Activated CD4-positive, alpha-beta T cell treated with anti-CD3 and anti-CD28 coated beads, Interleukin-2, amount 10 ng/mL, durations not matched to agents 7 days and 5 days (primary cell): ENCODE data around the gene CCL24. TPM values are rescaled to one million over a fixed set of nuclear protein-coding genes. Genes with fewer than 3 reads are reported as not detected.
"Not testable (repeated sequence)": the region's sequence is repeated elsewhere in the genome, so short reads cannot be mapped to it uniquely, and the experiment has no call there.

Experiments used
- CTCF ChIA-PET: fragments of 350-600 bp; sonication (Branson Sonifier 250); formaldehyde crosslinking; loops from one replicate; lab custom pipeline; 2021; ENCODE audit warnings: antibody characterized with exemption; lab: Charles Lee
- POLR2A ChIA-PET: fragments of 350-600 bp; sonication (Branson Sonifier 250); formaldehyde crosslinking; loops from one replicate; lab custom pipeline; 2021; ENCODE audit warnings: antibody characterized with exemption; lab: Charles Lee
- DNase-seq: peaks from one replicate; pipeline ENCODE4 v3.0.0-alpha.2; 2020
- H3K27ac Mint-ChIP-seq: one replicate; pipeline ENCODE4 v1.8.0; 2021; ENCODE audit warnings: mild to moderate bottlenecking, moderate library complexity, mixed read lengths
- H3K27me3 Mint-ChIP-seq: one replicate; pipeline ENCODE4 v1.8.0; 2021; ENCODE audit warnings: mixed read lengths
- H3K36me3 Mint-ChIP-seq: one replicate; pipeline ENCODE4 v1.8.0; 2021; ENCODE audit warnings: low read depth, mixed read lengths
- H3K4me1 Mint-ChIP-seq: one replicate; pipeline ENCODE4 v1.8.0; 2021; ENCODE audit warnings: mixed read lengths
- H3K4me3 Mint-ChIP-seq: one replicate; pipeline ENCODE4 v1.8.0; 2021; ENCODE audit warnings: mild to moderate bottlenecking, moderate library complexity, mixed read lengths
- H3K9me3 Mint-ChIP-seq: one replicate; pipeline ENCODE4 v1.8.0; 2021; ENCODE audit warnings: mixed read lengths
- total RNA-seq, 2 experiments: library from RNA; stranded (reverse); gene quantifications; one replicate each; pipeline ENCODE4 v1.2.3, GENCODE V29; 2021

CCL24 gene
- total RNA-seq, 2 experiments from 2014 or later: not detected

DNA sequence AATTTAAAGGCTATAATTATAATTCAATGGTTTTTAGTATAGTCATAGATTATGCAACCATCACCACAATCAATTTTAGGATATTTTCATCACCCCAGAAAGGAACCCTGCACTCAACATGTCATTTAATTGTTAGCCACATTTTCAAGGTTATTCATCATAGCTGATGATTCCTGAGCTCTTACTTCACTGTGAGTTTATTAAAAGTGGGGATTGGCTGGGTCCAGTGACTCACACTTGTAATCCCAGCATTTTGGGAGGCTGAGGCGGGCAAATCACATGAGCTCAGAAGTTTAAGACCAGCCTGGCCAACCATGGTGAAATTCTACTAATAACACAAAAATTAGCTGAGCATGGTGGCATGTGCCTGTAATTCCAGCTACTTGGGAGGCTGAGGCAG, 42.4 kb downstream of the CCL24 start:
- Mint-ChIP-seq H3K4me1 (peaks cover 8% of the 10 kb centered on the region), H3K36me3 (no peaks in the 10 kb centered on the region), H3K27me3 (no peaks in the 10 kb centered on the region), H3K4me3 (no peak overlapping the region), H3K9me3 (no peaks in the 10 kb centered on the region), H3K27ac (no peak overlapping the region)
- no peak for DNase-seq
- ChIA-PET POLR2A (no interaction called here), CTCF (interaction anchor here (1.3 kb wide), 1 partner anchor 9 kb away, joined by 10 read pairs; no protein-coding TSS in a partner anchor)

GRCh38 chr7:75762350-75762917, 51.2 kb downstream of the CCL24 start:
- ChIA-PET CTCF (interaction anchor here (0.5 to 3.0 kb wide), 5 partner anchors 9 to 1527 kb away, joined by 3 to 10 read pairs (median 3); no protein-coding TSS in a partner anchor), POLR2A (no interaction called here)
- H3K9me3 Mint-ChIP-seq: no peaks in the 10 kb centered on the region
- H3K36me3 Mint-ChIP-seq: no peaks in the 10 kb centered on the region
- no peaks in the 10 kb centered on the region for H3K27me3 Mint-ChIP-seq
- H3K4me1 Mint-ChIP-seq: peaks cover 2% of the 10 kb centered on the region
- no peak for DNase-seq
- no peak overlapping the region for H3K4me3 Mint-ChIP-seq
- no peak overlapping the region for H3K27ac Mint-ChIP-seq

DNA sequence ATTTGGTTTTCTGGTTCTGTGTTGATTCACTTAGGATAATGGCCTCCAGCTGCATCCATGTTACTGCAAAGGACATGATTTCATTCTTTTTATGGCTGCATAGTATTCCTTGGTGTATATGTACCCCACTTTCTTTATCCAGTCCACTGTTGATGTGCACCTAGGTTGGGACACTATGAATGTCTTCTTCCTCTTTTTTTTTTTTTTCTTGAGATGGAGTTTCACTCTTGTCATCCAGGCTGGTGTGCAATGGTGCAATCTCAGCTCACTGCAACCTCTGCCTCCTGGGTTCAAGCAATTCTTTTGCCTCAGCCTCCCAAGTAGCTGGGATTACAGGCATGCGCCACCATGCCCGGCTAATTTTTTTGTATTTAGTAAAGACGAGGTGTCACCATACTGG, 51.8 kb downstream of the CCL24 start:
- H3K4me1 Mint-ChIP-seq, DNase-seq, H3K9me3 Mint-ChIP-seq, H3K36me3 Mint-ChIP-seq, H3K27me3 Mint-ChIP-seq, POLR2A ChIA-PET, H3K4me3 Mint-ChIP-seq, H3K27ac Mint-ChIP-seq: not testable (repeated sequence)
- CTCF ChIA-PET: interaction anchor here (3.0 kb wide), 1 partner anchor 10 kb away, joined by 10 read pairs; no protein-coding TSS in a partner anchor

Other genes starting within 250 kb of the CCL24 start
- 1 to 10 TPM; 2.2 to 2.8 TPM for gene HIP1, start 74.9 kb downstream of the CCL24 start, total RNA-seq
- not detected for gene CCL26, start 41.6 kb downstream of the CCL24 start, total RNA-seq
- 10 to 100 TPM; 21.1 to 21.8 TPM for gene RHBDD2, start 65.2 kb upstream of the CCL24 start, total RNA-seq
- gene POR, start 101.3 kb upstream of the CCL24 start, total RNA-seq: 10 to 100 TPM; 29.9 to 37.1 TPM
- gene TMEM120A, start 180.8 kb upstream of the CCL24 start, total RNA-seq: 10 to 100 TPM; 17.3 to 19.9 TPM
- 10 to 100 TPM; 39.1 to 40.3 TPM for gene STYXL1, start 234.2 kb upstream of the CCL24 start, total RNA-seq
- gene MDH2, start 234.3 kb upstream of the CCL24 start, total RNA-seq: 100 to 1,000 TPM; 136 to 149 TPM